ENCODE data around the gene ATXN7L3.

GRCh38 chr17:44164476-44164875 is 35.2 kb downstream of the ATXN7L3 start:
- TF ChIP-seq CTCF (IDR thresholded peaks at IDR 0.05) = no peak
- no peak for TF ChIP-seq POLR2A (IDR thresholded peaks at IDR 0.05)

Measured in right lobe of liver (tissue), 4 donors.